ENCODE data around the gene HNF1B.

DNA sequence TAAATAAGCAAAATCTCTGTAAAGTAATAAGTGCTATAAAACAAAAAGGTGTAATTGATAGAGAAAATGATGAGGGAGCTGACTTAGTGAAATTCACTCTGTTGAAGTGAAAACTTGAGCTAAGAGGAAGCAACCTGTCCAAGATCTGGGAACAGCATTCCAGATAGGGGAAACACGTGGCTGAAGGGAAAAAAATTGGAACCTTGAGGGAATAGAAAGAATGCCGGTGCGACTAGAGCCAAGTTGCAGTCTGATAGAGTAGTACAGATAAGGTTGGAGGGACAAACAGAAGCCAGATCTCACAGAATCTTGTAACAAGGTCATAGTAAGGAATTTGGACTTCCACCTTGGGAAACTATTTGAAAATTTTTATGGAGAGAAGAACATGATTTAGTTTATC, 101.0 kb downstream of the HNF1B start:
- no peak for TF ChIP-seq RXRA (IDR thresholded peaks at IDR 0.05; ENCODE audit: borderline replicate concordance, low read depth)
- TF ChIP-seq, protein P1, sequence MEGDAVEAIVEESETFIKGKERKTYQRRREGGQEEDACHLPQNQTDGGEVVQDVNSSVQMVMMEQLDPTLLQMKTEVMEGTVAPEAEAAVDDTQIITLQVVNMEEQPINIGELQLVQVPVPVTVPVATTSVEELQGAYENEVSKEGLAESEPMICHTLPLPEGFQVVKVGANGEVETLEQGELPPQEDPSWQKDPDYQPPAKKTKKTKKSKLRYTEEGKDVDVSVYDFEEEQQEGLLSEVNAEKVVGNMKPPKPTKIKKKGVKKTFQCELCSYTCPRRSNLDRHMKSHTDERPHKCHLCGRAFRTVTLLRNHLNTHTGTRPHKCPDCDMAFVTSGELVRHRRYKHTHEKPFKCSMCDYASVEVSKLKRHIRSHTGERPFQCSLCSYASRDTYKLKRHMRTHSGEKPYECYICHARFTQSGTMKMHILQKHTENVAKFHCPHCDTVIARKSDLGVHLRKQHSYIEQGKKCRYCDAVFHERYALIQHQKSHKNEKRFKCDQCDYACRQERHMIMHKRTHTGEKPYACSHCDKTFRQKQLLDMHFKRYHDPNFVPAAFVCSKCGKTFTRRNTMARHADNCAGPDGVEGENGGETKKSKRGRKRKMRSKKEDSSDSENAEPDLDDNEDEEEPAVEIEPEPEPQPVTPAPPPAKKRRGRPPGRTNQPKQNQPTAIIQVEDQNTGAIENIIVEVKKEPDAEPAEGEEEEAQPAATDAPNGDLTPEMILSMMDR (IDR thresholded peaks at IDR 0.05), result no peak
- TF ChIP-seq RAD21 (IDR thresholded peaks at IDR 0.05; ENCODE audit: low read length), result no peak
- TF ChIP-seq EZH2phosphoT487 (IDR thresholded peaks at IDR 0.05; ENCODE audit: borderline replicate concordance, low read depth), result no peak
- TF ChIP-seq, protein P2, sequence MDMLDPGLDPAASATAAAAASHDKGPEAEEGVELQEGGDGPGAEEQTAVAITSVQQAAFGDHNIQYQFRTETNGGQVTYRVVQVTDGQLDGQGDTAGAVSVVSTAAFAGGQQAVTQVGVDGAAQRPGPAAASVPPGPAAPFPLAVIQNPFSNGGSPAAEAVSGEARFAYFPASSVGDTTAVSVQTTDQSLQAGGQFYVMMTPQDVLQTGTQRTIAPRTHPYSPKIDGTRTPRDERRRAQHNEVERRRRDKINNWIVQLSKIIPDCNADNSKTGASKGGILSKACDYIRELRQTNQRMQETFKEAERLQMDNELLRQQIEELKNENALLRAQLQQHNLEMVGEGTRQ (IDR thresholded peaks at IDR 0.05; ENCODE audit: borderline replicate concordance, low read depth, low read length), result no peak
- no peak for TF ChIP-seq EP300 (IDR thresholded peaks at IDR 0.05; ENCODE audit: borderline replicate concordance in 1 of 2, low read depth in 1 of 2, low read length in 1 of 2)

All from SK-N-SH (cell line).